DMS 273 (cell line): ENCODE data around the gene DHRS4L2.
A peak's percentile ranks its signal among the peaks of the same experiment; 100 is the strongest.
"Not testable (repeated sequence)": the region's sequence is repeated elsewhere in the genome, so short reads cannot be mapped to it uniquely, and the experiment has no call there.

Source experiments
- DNase-seq: peaks from one replicate; lab custom pipeline; 2025; ENCODE audit not compliant: unreplicated experiment; lab: John Stamatoyannopoulos, UW

The DHRS4L2 gene

GRCh38 chr14:23988607-23989363 lies at the start of gene DHRS4L2:
Gene DHRS4L2 (plus strand): TSS chr14:23988929. CDS start chr14:23988948, 19 bp downstream.
- peak; percentile 81 for DNase-seq

- DNase-seq = no peak
These were observed 49.0 kb upstream of the DHRS4L2 start for GRCh38 chr14:23939607-23940326.

- no peak for DNase-seq
These were observed 47.5 kb upstream of the DHRS4L2 start for GRCh38 chr14:23941230-23941629.

- no peak for DNase-seq
These were observed 47.1 kb upstream of the DHRS4L2 start for GRCh38 chr14:23941669-23942068.

GRCh38 chr14:23942587-23942986 lies 46.1 kb upstream of the DHRS4L2 start:
- DNase-seq = no peak

- not testable (repeated sequence) for DNase-seq
These were observed 39.7 kb upstream of the DHRS4L2 start for GRCh38 chr14:23949069-23949468.

- no peak for DNase-seq
These were observed 38.2 kb upstream of the DHRS4L2 start for GRCh38 chr14:23950411-23951135.

- DNase-seq = not testable (repeated sequence)
These were observed 37.6 kb upstream of the DHRS4L2 start for GRCh38 chr14:23951136-23951466.

- DNase-seq = peak; percentile 60
These were observed 37.0 kb upstream of the DHRS4L2 start for GRCh38 chr14:23951590-23952201.

- DNase-seq = not testable (repeated sequence)
These were observed 35.6 kb upstream of the DHRS4L2 start for GRCh38 chr14:23953116-23953463.

GRCh38 chr14:23953464-23954278 lies 35.1 kb upstream of the DHRS4L2 start, which contains the start of gene DHRS4:
Gene DHRS4 (plus strand): TSS chr14:23953770. CDS start chr14:23953789, 19 bp downstream.
- peak; percentile 95 for DNase-seq

- DNase-seq = not testable (repeated sequence)
These were observed 34.5 kb upstream of the DHRS4L2 start for GRCh38 chr14:23954279-23954614.

- peak; percentile 86 for DNase-seq
These were observed 33.8 kb upstream of the DHRS4L2 start for GRCh38 chr14:23954965-23955364.

- not testable (repeated sequence) for DNase-seq
These were observed 32.9 kb upstream of the DHRS4L2 start for GRCh38 chr14:23955811-23956210.

- not testable (repeated sequence) for DNase-seq
These were observed 30.7 kb upstream of the DHRS4L2 start for GRCh38 chr14:23957913-23958569.

- DNase-seq = not testable (repeated sequence)
These were observed 27.8 kb upstream of the DHRS4L2 start for GRCh38 chr14:23960899-23961298.

- not testable (repeated sequence) for DNase-seq
These were observed 27.0 kb upstream of the DHRS4L2 start for GRCh38 chr14:23961704-23962103.

- not testable (repeated sequence) for DNase-seq
These were observed 19.6 kb upstream of the DHRS4L2 start for GRCh38 chr14:23969130-23969480.

GRCh38 chr14:23969481-23970282 lies 19.0 kb upstream of the DHRS4L2 start:
- peak; percentile 22 for DNase-seq
